ENCODE results near the gene SGPP1.
"Not testable (repeated sequence)": the region's sequence is repeated elsewhere in the genome, so short reads cannot be mapped to it uniquely, and the experiment has no call there.

Gene SGPP1

DNA sequence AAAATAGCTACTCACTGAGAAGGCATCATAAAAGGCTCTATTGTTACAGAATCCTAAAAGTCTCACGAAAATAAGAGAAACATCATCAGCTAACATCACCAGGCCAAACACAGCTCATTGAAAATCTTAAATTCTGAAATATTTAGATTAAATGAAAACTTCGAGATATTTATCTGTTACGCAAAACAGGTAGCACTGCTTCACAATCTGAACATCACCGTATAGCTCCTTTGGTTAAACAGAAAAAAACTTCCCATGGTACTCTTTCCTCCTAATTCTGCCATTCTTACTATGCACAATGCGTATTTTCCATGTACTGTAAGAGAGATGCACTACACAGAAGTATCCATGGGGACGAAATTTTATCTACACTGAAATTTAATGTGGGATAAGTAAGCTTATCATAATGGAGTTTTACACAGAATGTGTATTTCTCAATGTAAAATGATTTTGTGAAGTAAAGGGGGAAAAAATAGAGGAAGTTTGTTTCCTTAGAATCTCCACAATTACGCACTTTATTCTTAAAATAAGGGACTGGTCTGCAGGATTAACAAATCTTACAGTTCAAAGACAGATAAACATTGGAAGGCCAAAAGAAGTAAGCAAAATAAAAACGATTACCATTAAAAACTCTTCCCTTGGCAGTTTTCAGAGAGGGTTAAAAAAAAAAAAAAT, 1.9 kb downstream of the SGPP1 start:
- no peak for DNase-seq

DNA sequence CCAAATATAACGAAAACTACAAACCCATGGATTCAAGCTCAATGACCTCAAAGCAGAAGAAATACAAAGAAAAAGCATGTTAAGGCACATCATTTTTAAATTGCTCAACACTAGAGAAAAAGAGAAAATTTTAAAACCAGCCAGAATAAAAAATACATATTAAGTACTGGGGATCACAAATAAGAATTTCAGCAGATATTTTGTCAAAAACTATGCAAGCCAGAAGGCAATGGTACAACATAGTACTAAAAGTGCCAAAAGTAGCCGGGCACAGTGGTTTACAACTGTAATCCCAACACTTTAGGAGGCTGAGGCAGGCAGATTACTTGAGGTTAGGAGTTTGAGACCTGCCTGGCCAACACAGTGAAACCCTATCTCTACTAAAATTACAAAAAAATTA, 10.2 kb downstream of the SGPP1 start:
- no peak for DNase-seq

DNA sequence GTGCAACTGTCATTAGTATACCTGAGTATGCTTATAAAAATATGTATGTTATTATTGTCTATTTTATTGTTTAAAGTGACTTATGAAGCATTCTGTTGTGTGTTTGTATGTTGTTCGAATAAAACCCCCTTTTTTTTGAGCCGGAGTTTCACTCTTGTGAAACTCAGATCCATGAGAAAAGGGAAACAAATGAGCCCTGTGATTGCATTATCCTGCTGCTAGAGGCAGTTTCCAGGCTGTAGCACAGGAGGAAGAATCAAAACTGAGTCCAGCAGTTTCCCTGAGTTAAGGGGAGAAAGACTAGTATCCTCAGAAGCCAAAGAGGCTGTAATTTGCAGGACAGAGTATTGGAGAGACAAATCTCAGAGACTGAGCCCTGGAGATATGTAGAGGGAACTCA, 12.5 kb downstream of the SGPP1 start:
- DNase-seq, result no peak

DNA sequence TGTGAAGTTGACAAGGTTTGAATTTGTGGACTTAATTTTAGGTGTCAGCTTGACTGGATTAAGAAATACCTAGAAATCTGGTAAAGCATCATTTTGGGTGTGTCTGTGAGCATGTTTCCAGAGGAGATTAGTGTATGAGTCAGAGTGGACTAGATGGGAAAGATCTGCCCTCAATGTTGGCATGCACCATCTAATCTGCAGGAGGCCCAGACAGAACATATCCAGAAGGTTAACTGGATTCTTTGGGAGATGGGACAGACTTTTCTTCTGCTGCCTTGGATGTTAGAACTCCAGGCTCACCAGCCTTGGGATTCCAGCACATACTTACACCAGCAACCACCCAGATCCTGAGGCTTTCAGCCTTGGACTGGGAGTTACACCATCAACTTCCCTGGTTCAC, 14.1 kb downstream of the SGPP1 start:
- DNase-seq, result no peak

DNA sequence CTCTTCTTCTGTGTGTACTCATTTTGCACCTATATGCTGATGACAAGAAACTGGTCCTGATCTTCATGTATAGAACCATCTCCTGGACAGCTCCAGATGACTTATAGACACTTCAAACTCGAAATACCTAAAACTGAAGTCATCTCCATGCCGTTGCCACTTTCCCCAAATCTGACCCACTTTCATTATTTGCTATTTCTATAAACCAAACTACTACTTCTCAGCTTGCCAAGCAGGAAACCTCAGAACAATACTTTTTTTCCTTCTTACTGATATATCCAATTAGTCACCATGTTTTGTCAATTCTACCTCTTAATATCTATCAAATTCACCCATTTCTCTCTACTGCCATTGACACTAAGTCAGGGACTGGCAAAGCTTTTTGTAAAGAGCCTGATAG, 14.8 kb downstream of the SGPP1 start:
- no peak for DNase-seq

DNA sequence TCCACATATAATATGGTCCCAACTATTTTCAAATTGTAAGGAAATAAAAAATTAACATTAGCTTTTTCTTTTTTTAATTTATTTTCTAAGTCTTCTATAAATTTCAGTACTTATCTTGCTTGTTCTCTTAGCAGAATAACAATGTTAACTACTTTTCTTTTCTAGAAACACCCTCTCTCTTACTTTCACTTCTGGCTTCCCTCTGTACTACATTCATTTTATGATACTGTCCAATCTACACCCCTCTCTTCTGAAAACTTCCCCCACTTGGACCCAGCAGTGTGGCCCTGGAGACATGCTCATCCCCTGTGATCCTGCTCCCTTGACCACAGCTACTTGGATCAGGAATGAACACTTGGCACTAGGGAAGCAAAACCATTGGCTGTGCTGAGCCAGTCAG, 15.7 kb downstream of the SGPP1 start:
- no peak for DNase-seq

DNA sequence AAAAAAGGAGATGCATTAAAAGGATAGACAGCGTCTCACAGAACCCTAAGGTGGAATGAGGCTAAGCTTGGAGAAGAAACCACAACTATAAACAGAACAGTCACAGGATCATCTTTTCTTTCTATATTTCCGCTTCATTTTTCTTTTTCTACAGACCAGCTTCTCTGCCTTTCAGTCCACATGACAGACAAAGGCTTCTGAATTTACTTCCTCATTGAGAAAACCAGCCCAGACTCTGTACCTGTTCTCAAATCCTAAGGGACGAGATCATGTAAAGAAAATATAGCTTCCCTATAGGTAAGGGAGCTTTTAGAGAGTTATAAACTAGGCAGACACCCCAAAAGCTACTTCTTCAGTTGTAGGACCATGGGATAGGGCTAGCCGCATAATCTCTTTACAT, 17.4 kb downstream of the SGPP1 start:
- no peak for DNase-seq

DNA sequence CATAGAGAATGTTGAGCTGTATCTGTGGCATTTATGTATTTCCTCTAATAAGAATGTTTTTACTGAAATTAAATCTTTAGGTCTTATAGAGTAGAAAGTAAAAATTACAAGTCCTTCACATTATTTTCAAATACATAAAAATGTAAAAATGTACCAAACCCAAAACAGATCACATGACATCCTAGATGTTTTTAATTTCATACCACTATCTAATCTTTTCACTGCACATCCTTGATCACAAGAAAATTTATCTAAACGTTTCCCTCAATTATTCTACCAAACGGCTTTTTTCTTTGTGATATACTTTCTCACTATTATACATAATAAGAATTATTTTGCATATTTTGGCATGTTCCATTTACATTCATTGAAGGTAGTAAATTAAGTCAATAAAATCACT, 18.3 kb downstream of the SGPP1 start:
- DNase-seq, result no peak

DNA sequence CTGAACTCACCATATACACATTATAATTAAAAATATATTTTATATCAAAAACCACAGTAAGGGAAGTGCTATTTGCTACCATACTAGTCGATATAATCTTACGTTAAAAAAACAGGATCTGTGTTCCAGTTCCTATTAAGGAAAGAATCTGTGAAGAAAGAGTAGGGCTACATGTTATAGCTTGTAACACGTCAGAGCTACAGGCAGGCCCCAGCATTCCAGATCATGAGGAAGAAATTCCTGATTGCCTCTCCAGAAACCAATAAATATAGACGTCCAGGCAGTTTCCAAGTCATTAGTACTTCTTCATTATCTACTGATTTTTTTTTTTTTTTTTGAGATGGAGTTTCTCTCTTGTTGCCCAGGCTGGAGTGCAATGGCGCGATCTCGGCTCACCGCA, 20.6 kb downstream of the SGPP1 start:
- DNase-seq, result no peak

DNA sequence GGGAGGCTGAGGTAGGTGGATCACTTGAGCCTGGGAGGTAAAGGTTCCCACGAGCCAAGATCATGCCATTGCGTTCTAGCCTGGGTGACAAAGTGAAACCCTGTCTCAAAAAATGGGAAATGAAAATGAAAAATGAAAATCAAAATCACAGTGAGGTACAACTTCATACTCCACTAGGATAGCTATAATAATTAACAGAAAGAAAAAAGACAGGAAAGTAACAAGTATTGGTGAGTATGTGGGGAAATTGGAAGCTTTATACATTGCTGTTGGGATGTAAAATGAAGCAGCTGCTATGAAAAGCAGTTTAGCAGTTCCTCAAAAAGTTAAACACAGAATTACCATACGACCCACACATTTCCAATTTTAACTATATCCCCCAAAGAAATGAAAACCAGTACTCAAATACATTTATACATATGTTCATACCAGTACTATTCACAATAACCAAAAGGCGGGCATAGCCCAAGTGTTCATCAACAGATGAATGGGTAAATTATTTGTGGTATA, 22.2 kb downstream of the SGPP1 start:
- DNase-seq, result no peak

DNA sequence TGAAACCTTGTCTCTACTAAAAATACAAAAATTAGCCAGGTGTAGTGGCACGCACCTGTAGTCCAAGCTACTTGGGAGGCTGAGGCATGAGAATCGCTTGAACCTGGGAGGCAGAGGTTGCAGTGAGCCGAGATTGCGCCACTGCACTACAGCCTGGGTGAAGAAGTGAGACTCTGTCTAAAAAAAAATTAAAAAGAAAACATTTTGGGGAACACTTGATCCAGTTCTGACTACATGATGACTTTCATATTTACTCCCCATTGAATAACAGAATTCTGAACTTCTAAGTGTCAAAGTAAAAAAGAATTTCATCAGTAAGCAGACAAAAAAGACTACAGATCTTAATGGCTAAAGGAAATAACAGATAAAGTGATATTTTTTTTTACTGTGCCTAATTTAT, 25.3 kb downstream of the SGPP1 start:
- not testable (repeated sequence) for DNase-seq

DNA sequence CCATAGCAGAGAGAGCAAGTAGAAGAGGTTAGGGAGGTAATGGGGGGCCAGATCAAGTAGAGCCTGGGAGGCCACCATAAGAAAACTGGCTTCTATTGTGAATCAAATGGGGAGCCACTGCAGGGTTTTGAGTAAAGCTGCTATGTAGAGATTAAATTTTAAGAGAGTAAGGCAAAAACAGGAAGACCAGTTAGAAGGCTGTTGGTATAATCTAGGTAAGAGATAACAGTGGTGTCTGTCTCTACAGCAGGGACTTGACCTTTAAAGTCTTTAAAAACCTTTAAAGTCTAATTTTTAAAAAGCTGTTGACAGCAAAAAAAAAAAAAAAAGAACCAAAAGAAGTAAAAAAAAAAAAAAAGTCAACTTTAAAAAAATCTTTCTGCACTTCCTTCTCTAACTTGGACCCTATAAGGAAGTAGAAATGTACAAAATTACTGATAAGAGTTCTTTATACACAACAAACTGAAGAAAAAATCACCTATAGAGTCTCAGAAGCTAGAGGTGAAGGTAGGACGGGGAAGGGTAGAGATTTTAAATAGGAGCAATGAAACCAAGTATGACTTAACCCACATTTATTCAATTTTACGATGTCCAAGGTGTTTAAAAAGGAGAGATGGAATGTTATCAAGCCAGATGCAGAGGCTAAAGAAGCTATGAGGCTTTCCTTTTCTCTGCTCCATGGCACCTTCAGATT, 26.1 kb downstream of the SGPP1 start:
- DNase-seq, result no peak

DNA sequence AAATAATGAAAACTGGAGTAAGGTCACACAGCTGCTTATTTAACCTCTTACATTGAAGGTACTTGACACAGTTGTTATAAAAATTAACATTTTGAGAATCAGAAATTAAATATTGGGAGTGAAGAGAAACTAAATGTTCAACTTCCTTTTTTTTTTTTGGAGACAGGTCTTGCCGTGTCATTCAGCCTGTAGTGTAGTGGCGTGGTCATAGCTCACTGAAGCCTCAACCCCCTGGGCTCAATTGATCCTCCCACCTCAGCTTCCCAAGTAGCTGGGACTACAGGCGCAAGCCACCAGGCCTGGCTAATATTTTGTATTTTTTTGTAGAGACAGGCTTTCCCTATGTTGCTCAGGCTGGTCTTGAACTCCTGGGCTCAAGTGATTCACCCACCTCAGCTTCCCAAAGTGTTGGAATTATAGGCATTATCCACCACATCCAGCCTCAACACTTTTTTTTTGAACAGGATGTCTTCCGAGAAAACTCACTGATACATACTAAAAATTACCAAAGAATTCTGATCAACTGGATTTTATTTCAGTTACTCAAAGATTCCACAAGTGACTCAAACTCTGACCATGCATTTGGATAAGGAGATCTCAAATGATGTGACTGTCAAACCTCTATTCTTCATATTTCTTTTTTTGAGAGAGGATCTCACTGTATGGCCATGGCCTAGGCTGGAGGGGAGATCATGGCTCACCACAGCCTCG, 35.4 kb downstream of the SGPP1 start:
- no peak for DNase-seq

DNA sequence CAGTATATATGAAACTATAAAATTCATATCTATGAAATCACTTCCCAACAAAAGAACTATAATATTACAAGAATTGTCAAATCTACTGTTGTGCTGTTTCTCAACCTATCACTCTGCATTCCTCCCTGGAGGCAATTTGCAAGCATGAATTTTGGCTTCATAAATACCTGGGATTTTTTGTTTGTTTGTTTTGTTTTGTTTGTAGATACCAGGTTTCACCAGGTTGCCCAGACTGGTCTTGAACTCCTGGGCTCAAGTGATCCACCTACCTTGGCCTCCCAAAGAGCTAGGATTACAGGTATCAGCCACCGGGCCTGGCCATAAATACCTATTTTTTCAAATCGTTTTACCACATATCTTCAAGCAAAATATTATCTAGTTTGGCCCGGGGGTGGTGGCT, 38.7 kb downstream of the SGPP1 start:
- DNase-seq, result no peak

DNA sequence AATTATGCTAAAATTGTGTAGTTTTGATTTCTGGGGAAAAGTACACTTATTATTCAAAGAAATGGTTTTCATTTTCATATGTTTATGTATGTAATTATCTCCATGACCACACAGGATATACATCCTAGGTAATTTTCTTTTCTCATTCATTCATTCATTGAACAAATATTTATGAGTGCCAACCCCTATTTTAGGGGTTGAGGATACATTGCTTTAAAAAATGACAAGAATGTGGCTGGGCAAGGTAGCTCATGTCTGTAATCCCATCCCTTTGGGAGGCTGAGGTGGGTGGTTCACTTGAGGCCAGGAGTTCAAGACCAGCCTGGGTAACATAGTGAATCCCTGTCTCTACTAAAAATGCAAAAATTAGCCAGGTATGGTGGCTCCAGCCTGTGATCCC, 40.9 kb downstream of the SGPP1 start:
- no peak for DNase-seq

DNA sequence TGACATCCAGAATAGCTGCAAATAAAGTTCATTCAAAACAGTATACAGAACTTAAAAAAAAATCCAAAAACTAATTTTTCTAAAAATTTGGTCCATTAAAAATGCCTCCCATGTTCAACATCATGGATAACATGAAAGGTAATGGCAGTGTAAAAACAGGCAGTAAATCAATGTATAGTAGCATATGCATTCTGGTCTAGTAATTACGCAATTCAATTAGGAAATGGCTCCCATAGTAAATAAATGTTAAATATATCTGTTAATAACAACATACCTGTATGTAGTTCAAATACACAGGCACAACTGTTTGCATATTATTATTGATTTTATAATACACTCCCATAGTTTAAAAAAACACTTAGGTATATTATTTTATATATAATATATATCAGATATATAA, 42.5 kb downstream of the SGPP1 start:
- no peak for DNase-seq

DNA sequence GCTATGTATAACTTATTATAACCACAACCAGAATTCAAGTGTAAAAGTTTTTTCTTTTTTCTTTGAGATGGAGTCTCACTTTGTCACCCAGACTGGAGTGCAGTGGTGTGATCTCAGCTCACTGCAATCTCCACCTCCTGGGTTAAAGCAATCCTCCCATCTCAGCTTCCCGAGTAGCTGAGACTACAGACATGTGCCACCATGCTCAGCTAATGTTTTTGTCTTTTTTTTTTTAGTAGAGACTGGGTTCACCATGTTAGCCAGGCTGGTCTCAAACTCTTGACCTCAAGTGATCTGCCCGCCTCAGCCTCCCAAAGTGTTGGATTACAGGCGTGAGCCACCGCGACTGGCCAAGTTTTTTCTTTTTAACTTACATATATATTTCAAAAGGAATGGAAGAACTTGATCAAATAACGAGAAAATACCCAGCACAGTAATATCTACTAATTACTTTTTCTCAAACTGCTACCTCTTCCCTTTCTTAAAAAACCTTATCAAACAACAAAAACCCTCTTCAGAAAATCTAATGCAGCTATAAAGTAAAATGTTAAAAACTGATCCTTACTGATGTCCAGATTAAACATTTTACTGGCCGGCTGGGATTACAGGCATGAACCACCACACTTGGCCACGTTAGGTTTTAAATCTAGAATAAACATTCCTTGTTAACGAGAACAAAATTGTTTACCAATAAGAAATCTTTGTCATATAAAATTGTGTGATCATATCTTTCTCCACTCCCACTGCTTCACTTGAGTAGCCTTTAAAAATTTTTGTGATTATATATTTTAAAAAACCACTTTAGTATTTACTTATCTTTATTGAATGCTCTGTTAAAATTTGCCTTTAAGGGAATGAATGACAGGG, 44.9 kb downstream of the SGPP1 start:
- DNase-seq, result no peak

DNA sequence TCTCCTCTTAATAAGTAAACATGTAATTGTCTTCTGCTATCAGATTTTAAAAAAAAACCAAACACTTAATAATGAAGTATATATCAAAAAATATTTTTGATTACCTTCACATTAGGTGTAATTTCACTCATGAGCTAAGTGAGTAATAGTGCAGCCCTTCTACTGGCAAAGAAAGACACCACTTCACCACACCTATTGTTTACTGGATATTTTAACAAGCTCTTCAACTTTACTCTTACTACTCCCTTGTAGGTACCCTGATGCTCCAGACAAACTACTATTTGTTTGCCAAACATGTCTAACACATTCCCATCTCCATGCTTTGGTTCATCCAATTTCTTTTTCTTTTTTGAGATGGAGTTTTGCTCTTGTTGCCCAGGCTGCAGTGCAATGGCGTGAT, 49.3 kb downstream of the SGPP1 start:
- DNase-seq, result no peak

DNA sequence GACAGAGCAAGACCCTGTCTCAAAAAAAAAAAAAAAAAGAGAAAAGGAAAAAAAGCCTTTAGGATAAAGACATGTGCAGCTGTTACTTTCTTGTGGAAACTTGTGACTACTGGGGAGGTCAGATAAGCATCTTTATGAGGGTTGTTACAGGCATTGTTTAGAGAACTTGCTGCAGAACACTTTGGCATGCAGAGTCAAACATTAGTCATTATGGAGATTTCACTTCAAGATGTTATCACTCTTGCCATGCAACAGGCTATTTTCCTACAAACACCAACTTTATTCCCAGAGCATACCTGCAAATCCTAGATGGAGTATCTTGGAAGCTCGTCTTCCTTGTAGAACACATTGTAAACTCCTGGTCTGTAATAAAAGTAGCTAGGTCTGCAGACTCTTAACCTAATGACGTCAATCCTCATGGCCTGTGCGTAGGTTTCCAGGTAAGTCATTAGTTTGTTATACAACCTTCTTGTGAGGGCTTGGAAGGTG, 49.9 kb downstream of the SGPP1 start:
- no peak for DNase-seq

DNA sequence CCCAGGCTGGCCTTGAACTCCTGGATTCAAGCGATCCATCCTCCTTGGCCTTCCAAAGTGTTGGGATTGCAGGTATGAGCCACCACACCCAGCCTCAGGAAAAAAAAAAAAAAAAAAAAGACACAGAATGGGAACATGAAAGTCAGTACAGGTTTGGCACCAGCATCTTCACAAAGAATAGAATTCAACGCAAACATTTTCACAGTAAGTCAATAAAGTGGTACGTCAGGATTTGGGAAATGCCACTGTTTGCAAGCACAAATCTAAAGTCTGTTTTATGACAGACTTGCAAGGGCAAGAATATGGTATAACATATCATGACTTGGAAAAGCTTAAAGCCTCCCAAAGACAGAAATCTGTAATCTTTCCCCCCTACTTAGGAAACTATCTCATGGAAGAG, 51.2 kb downstream of the SGPP1 start:
- DNase-seq, result no peak

DNA sequence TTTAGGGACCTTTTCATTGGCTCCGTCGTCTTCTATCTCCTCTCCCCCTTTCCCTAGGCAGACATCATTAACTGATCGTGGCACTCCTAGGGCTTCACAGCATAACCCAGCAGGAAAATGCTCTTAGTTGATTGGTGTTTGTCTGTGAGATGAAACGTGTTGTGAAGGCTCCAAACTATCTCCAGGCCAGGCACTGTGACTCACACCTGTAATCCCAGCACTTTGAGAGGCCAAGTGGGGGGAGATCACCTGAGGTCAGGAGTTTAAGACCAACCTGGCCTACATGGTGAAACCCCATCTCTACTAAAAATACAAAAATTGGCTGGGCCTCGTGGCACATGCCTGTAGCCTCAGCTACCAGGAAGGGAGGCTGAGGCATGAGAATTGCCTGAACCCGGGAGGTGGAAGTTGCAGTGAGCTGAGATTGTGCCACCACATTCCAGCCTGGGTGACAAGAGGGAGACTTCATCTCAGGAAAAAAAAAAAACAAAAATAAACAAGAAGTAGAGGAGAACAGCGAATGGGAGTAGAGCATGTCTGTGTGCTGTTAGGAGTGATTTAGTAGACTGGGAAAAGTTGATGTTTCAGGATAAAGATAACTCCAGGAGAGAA, 53.9 kb downstream of the SGPP1 start:
- DNase-seq, result no peak

DNA sequence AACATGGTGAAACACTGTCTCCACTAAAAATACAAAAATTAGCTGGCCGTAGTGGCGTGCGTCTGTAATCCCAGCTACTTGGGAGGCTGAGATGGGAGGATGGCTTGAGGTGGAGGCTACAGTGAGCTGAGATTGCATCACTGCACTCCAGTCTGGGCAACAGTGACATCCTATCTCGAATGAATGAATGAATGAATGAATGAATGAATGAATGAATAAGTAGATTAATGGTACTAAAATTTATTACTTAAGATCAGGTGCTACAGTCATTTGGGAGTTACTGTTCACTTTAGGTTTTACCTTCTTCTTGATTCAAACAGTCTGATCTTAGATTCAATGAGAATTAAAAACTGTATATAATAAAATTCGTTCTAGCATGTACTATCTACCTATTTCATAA, 54.6 kb downstream of the SGPP1 start:
- no peak for DNase-seq

All from stimulated activated CD4-positive, alpha-beta T cell treated with anti-CD3 and anti-CD28 coated beads, Interleukin-2, amount 100 ng/mL, for 24 hours (primary cell).